Cardiac muscle cell (in vitro differentiated cells and primary cell): ENCODE data around the gene SEMA4D. TPM values are rescaled to one million over a fixed set of nuclear protein-coding genes. Genes with fewer than 3 reads are reported as not detected.

ENCODE experiments used
- DNase-seq, 2 donors: peaks; one replicate each; pipeline versions ENCODE4 v3.0.0 to v3.0.0-alpha.2; 2010 to 2017; ENCODE audit warnings: low read depth in 1 of 2, low spot score in 1 of 2
- H3K27ac ChIP-seq: fragments of 200-600 bp; sonication (generic); 2 replicates; pipeline ENCODE4 v1.5.1; 2016
- H3K27me3 ChIP-seq: fragments of 200-600 bp; sonication (generic); 2 replicates; pipeline ENCODE4 v1.6.0; 2016; ENCODE audit warnings: control low read depth
- H3K36me3 ChIP-seq: fragments of 200-600 bp; sonication (generic); 2 replicates; pipeline ENCODE4 v1.5.1; 2016; ENCODE audit warnings: control low read depth
- H3K4me1 ChIP-seq: fragments of 200-600 bp; sonication (generic); 2 replicates; pipeline ENCODE4 v1.8.1; 2017; ENCODE audit warnings: low read depth, mild to moderate bottlenecking, mixed run types
- H3K4me3 ChIP-seq: fragments of 200-600 bp; sonication (generic); 2 replicates; pipeline ENCODE4 v1.5.1; 2016; ENCODE audit warnings: mild to moderate bottlenecking
- H3K9me3 ChIP-seq: fragments of 200-600 bp; sonication (generic); 2 replicates; pipeline ENCODE4 v1.5.1; 2017; ENCODE audit warnings: low read depth, mild to moderate bottlenecking, control low read depth
- CTCF ChIP-seq: IDR thresholded peaks from 2 replicates; pipeline ENCODE4 v1.5.1; 2012; ENCODE audit warnings: low read depth, mild to moderate bottlenecking, low read length
- polyA plus RNA-seq: library from polyadenylated mRNA; unstranded; fragments of >200 nt; fragmentation: Nextera tagmentation; extraction: Ambion mirVana; gene quantifications from 2 replicates; pipeline ENCODE4 v1.2.1, GENCODE V29; 2016
- total RNA-seq: library from RNA; depleted of rRNA; stranded (reverse); fragments of >200 nt; gene quantifications from 2 replicates; pipeline ENCODE4 v1.2.3, GENCODE V29; 2016

Gene SEMA4D
- total and polyA plus RNA-seq, 2 experiments from 2014 or later, result 16.5 to 34.2 TPM

GRCh38 chr9:89528540-89528939 lies 30.6 kb upstream of the SEMA4D start:
- H3K36me3 ChIP-seq, result no peaks in the 10 kb centered on the region
- H3K9me3 ChIP-seq, result no peaks in the 10 kb centered on the region
- no peaks in the 10 kb centered on the region for H3K4me1 ChIP-seq
- no peak for TF ChIP-seq CTCF
- H3K4me3 ChIP-seq, result no peak overlapping the region
- no peak overlapping the region for H3K27ac ChIP-seq
- no peaks in the 10 kb centered on the region for H3K27me3 ChIP-seq
- DNase-seq, result no peak

- no peak overlapping the region for H3K27ac ChIP-seq
- no peak for DNase-seq
Observed at GRCh38 chr9:89528131-89528530, 30.2 kb upstream of the SEMA4D start.

GRCh38 chr9:89527084-89527483 lies 29.2 kb upstream of the SEMA4D start:
- Histone ChIP-seq H3K4me1 (no peaks in the 10 kb centered on the region), H3K9me3 (no peaks in the 10 kb centered on the region), H3K27ac (no peak overlapping the region), H3K4me3 (no peak overlapping the region), H3K36me3 (no peaks in the 10 kb centered on the region), H3K27me3 (no peaks in the 10 kb centered on the region)
- DNase-seq, result no peak
- no peak for TF ChIP-seq CTCF

More at GRCh38 chr9:89528131-89528530, 30.2 kb upstream of the SEMA4D start:
- Histone ChIP-seq H3K36me3 (no peaks in the 10 kb centered on the region), H3K27me3 (no peaks in the 10 kb centered on the region), H3K4me1 (no peaks in the 10 kb centered on the region), H3K4me3 (no peak overlapping the region), H3K9me3 (no peaks in the 10 kb centered on the region)
- TF ChIP-seq CTCF, result no peak

- H3K4me3 ChIP-seq, result no peak overlapping the region
- H3K27me3 ChIP-seq, result no peaks in the 10 kb centered on the region
- no peak overlapping the region for H3K27ac ChIP-seq
- DNase-seq, result no peak
- no peaks in the 10 kb centered on the region for H3K36me3 ChIP-seq
- no peaks in the 10 kb centered on the region for H3K9me3 ChIP-seq
- TF ChIP-seq CTCF, result no peak
- no peaks in the 10 kb centered on the region for H3K4me1 ChIP-seq
Observed at GRCh38 chr9:89526667-89527066, 28.8 kb upstream of the SEMA4D start.

DNA sequence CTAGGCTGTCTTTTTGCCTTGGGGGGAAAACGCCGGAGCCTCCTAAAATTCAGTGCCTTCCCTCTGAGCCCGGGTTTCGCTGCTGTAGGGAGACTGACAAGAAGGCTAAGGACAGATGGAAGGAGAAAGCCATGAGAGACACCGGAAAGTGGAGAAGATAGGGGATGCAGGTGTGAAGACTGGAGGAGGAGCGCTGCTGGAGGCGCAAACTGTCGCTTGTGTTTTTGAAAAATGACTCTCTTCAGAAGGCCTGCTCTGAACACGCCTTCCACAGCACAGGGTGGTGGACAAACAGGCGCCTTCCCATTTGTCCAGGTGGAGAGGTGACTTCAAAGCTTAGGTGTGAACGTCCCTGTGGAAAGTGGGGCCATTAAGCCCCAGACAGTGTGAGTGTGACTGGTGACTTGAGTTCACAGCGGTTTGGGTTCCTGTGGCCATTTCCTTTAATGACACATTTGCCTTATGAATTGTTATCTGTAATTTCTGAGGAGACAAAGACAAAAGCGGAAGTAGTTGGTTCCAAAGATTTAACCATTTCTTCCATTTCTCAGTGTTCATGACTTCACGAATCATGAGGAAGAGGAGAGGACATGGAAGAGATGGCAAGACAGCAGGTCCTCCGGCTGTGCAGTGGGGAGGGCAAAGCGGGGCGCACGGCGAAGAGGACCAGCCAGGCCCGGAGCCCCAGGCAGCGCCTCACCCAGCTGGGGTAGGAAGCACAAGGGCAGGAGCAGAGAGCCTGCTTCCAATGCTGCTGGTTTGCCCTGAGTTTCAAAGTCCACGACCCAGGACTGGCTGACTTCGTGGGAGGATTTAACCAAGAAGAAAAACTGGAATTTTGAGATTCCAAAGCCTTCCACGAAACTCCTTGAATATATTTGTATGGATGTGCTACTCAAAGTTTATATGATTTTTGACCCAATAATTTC lies 27.8 kb upstream of the SEMA4D start:
- Histone ChIP-seq H3K4me3 (no peak overlapping the region), H3K9me3 (no peaks in the 10 kb centered on the region), H3K27me3 (no peaks in the 10 kb centered on the region), H3K36me3 (no peaks in the 10 kb centered on the region), H3K4me1 (no peaks in the 10 kb centered on the region), H3K27ac (no peak overlapping the region)
- TF ChIP-seq CTCF, result no peak
- DNase-seq, result no peak
